MCF 10A (cell line): ENCODE data around the gene BMPER. TPM values are rescaled to one million over a fixed set of nuclear protein-coding genes. Genes with fewer than 3 reads are reported as not detected.

Source experiments
- BruUV-seq: library from RNA; stranded (reverse); fragments of 400-500 nt; replicated peaks from 2 replicates; lab custom pipeline; 2021; lab: Mats Ljungman, UMichigan
- CTCF ChIA-PET: fragments of 300-600 bp; sonication (Branson Sonifier 250); formaldehyde crosslinking; extraction: SDS; loops from one replicate; lab custom pipeline; 2021; ENCODE audit warnings: antibody characterized with exemption, inconsistent platforms; lab: Yijun Ruan, JAX
- POLR2A ChIA-PET: fragments of 300-600, 350-650 bp; sonication (Branson Sonifier 250); formaldehyde crosslinking; extraction: SDS; loops from one replicate; lab custom pipeline; 2020; ENCODE audit warnings: antibody characterized with exemption, inconsistent platforms; lab: Yijun Ruan, JAX
- DNase-seq: peaks from one replicate; pipeline ENCODE4 v3.0.0-alpha.2; 2018; ENCODE audit not compliant: unreplicated experiment
- H3K27ac Mint-ChIP-seq: one replicate; pipeline ENCODE4 v1.8.0; 2022; ENCODE audit warnings: mild to moderate bottlenecking, low read depth, mixed read lengths; ENCODE audit not compliant: unreplicated experiment
- H3K27me3 Mint-ChIP-seq: one replicate; pipeline ENCODE4 v1.8.0; 2022; ENCODE audit warnings: mixed read lengths; ENCODE audit not compliant: insufficient read depth, unreplicated experiment
- H3K36me3 Mint-ChIP-seq: one replicate; pipeline ENCODE4 v1.8.0; 2022; ENCODE audit warnings: mild to moderate bottlenecking, moderate library complexity, mixed read lengths; ENCODE audit not compliant: insufficient read depth, unreplicated experiment
- H3K4me1 Mint-ChIP-seq: one replicate; pipeline ENCODE4 v1.8.0; 2022; ENCODE audit warnings: mixed read lengths; ENCODE audit not compliant: insufficient read depth, unreplicated experiment
- H3K4me3 Mint-ChIP-seq: one replicate; pipeline ENCODE4 v1.8.0; 2022; ENCODE audit warnings: mild to moderate bottlenecking, moderate library complexity, mixed read lengths; ENCODE audit not compliant: unreplicated experiment
- H3K9me3 Mint-ChIP-seq: one replicate; pipeline ENCODE4 v1.8.0; 2022; ENCODE audit warnings: mixed read lengths; ENCODE audit not compliant: unreplicated experiment
- intact Hi-C: fragments of 100-400 bp; cut with micrococcal nuclease; formaldehyde crosslinking; loops from 2 replicates; pipeline ENCODE4 v1.14.1; 2022
- total RNA-seq: library from RNA; stranded (reverse); gene quantifications from 2 replicates; pipeline ENCODE4 v1.2.3, GENCODE V29; 2022
- TF ChIP-seq, protein P1 (sequence below): fragments of 200-600 bp; IDR thresholded peaks from one replicate; pipeline ENCODE4 v1.8.0; 2022; ENCODE audit warnings: antibody characterized with exemption, mild to moderate bottlenecking; ENCODE audit not compliant: unreplicated experiment

BMPER gene
- total RNA-seq, 1 experiment from 2014 or later: 0.40 TPM

- no peaks in the 10 kb centered on the region for H3K4me1 Mint-ChIP-seq
- CTCF ChIA-PET: no interaction called here
Measured at GRCh38 chr7:34016876-34017275, 111.5 kb downstream of the BMPER start.

GRCh38 chr7:34019301-34019790 lies 114.0 kb downstream of the BMPER start:
- BruUV-seq: no TSS peak
- no peaks in the 10 kb centered on the region for H3K4me1 Mint-ChIP-seq
- ChIA-PET POLR2A (no interaction called here), CTCF (interaction anchor here (1.0 kb wide), 1 partner anchor 776 kb away, joined by 3 read pairs; no protein-coding TSS in a partner anchor)
- no peak overlapping the region for H3K4me3 Mint-ChIP-seq
- DNase-seq: no peak
- no peak overlapping the region for H3K27ac Mint-ChIP-seq
- no peaks in the 10 kb centered on the region for H3K27me3 Mint-ChIP-seq
- intact Hi-C loops: no loop called here
- H3K36me3 Mint-ChIP-seq: no peaks in the 10 kb centered on the region
- H3K9me3 Mint-ChIP-seq: no peaks in the 10 kb centered on the region
- TF ChIP-seq, protein P1, sequence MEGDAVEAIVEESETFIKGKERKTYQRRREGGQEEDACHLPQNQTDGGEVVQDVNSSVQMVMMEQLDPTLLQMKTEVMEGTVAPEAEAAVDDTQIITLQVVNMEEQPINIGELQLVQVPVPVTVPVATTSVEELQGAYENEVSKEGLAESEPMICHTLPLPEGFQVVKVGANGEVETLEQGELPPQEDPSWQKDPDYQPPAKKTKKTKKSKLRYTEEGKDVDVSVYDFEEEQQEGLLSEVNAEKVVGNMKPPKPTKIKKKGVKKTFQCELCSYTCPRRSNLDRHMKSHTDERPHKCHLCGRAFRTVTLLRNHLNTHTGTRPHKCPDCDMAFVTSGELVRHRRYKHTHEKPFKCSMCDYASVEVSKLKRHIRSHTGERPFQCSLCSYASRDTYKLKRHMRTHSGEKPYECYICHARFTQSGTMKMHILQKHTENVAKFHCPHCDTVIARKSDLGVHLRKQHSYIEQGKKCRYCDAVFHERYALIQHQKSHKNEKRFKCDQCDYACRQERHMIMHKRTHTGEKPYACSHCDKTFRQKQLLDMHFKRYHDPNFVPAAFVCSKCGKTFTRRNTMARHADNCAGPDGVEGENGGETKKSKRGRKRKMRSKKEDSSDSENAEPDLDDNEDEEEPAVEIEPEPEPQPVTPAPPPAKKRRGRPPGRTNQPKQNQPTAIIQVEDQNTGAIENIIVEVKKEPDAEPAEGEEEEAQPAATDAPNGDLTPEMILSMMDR: no peak

More at GRCh38 chr7:34016876-34017275, 111.5 kb downstream of the BMPER start:
- Mint-ChIP-seq H3K27ac (no peak overlapping the region), H3K4me3 (no peak overlapping the region), H3K9me3 (no peaks in the 10 kb centered on the region), H3K27me3 (no peaks in the 10 kb centered on the region), H3K36me3 (no peaks in the 10 kb centered on the region)
- TF ChIP-seq, protein P1: no peak
- BruUV-seq: no TSS peak
- POLR2A ChIA-PET: no interaction called here
- DNase-seq: no peak
- intact Hi-C loops: no loop called here

DNA sequence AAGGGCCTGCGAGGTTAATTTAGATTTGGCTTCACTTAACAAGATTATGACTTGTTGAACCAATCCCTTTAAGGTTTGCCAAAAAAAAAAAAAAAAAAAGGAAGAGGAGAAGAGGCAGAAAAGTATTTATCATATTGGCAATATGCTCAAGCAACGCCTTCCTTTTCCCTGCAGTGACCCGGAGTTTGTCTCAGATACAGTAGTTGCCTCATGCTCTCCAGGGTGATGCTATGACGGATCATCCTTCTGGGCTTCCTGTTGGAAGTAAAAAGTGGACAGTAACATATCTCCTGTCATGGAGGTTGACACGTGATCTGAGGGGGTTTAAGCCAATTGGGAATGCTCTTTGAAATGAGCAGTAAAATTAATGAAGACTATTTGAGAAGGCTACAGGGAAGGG lies 117.3 kb downstream of the BMPER start:
- no peak for DNase-seq
- BruUV-seq: no TSS peak
- POLR2A ChIA-PET: no interaction called here
- Mint-ChIP-seq H3K36me3 (no peaks in the 10 kb centered on the region), H3K9me3 (no peaks in the 10 kb centered on the region), H3K4me1 (no peaks in the 10 kb centered on the region), H3K27me3 (no peaks in the 10 kb centered on the region), H3K27ac (no peak overlapping the region), H3K4me3 (no peak overlapping the region)
- CTCF ChIA-PET: no interaction called here
- TF ChIP-seq, protein P1: no peak
- intact Hi-C loops: no loop called here

GRCh38 chr7:34025600-34025999 lies 120.3 kb downstream of the BMPER start:
- ChIA-PET POLR2A (interaction anchor here (0.6 to 0.8 kb wide), 2 partner anchors 18 to 20 kb away, joined by 3 read pairs; no protein-coding TSS in a partner anchor), CTCF (no interaction called here)
- no peaks in the 10 kb centered on the region for H3K4me1 Mint-ChIP-seq

More at GRCh38 chr7:34025600-34025999, 120.3 kb downstream of the BMPER start:
- BruUV-seq: no TSS peak
- TF ChIP-seq, protein P1: no peak
- H3K27ac Mint-ChIP-seq: no peak overlapping the region
- H3K9me3 Mint-ChIP-seq: no peaks in the 10 kb centered on the region
- H3K36me3 Mint-ChIP-seq: no peaks in the 10 kb centered on the region
- no peak for DNase-seq
- no peak overlapping the region for H3K4me3 Mint-ChIP-seq
- no peaks in the 10 kb centered on the region for H3K27me3 Mint-ChIP-seq
- intact Hi-C loops: no loop called here
